K562 treated with DMSO at 1 percent for 24 hours (cell line): ENCODE results near the gene CLVS2. TPM values are rescaled to one million over a fixed set of nuclear protein-coding genes. Genes with fewer than 3 reads are reported as not detected.

ENCODE experiments used
- total RNA-seq: library from RNA; unstranded; fragments of 300-600 nt; gene quantifications from 2 replicates; pipeline ENCODE4 v1.2.3, GENCODE V29; 2022; ENCODE audit warnings: low read depth; ENCODE audit not compliant: insufficient read depth

Gene CLVS2
- 0.02 TPM in 1 of 2 replicates, not detected in the other for total RNA-seq

GRCh38 chr6:122995921-122996793, at the start of gene CLVS2:
Gene CLVS2 (plus strand): TSS chr6:122996235. CDS start chr6:122997778, 1,543 bp downstream.

Other genes with a start within 250 kb of the CLVS2 start
- not detected in 2 replicates for gene FABP7, start 216.5 kb upstream of the CLVS2 start, total RNA-seq
- 0.38 and 1.1 TPM in 2 replicates for gene SMPDL3A, start 207.0 kb upstream of the CLVS2 start, total RNA-seq